ENCODE data around the gene DUSP2. TPM values are rescaled to one million over a fixed set of nuclear protein-coding genes. Genes with fewer than 3 reads are reported as not detected.

DUSP2 gene
- total and polyA plus RNA-seq, 10 of the 15 experiments (the other 5 are each of a cell fraction or from before 2014, with no cell fraction given), result 9.7 to 212 (median 57.2) TPM

DNA sequence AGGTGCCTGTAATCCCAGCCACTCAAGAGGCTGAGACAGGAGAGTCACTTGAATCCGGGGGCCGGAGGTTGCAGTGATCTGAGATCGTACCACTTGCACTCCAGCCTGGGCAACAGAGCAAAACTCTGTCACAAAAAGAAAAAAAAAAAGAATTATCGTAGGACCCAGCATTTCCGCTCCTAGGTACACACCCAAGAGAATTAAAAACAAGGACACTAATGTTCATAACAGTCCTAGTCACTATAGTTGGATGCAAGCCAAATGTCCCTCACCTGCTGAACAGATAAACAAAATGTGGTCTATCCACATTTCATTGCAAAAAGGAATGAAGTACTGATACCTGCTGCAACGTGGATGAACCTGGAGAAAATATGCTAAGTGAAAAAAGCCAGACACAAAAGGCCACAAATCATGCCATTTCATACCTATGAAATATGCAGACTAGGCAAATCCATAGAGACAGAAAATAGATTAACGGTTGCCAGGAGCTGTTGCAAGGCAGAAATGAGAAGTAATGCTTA is 50.1 kb downstream of the DUSP2 start:
- CTCF ChIA-PET, result no interaction called here
- Histone ChIP-seq H3K4me2 (ENCODE audit: control insufficient read depth, insufficient read depth) (no peak overlapping the region), H3K9me3 (replicated peaks; ENCODE audit: control insufficient read depth, insufficient read depth, low read length) (no peaks in the 10 kb centered on the region), H4K20me1 (ENCODE audit: control insufficient read depth, insufficient read depth) (no peaks in the 10 kb centered on the region), H3K27ac (ENCODE audit: control insufficient read depth, insufficient read depth) (no peak overlapping the region), H3K79me2 (ENCODE audit: control insufficient read depth, insufficient read depth, low read length) (no peaks in the 10 kb centered on the region), H3K4me3 (no peak overlapping the region), H3K36me3 (ENCODE audit: control insufficient read depth in 2 of 2, insufficient read depth in 2 of 2, low read length in 1 of 2) (no peaks in the 10 kb centered on the region), H3K9ac (ENCODE audit: control insufficient read depth, insufficient read depth, low read length) (no peak overlapping the region), H3K27me3 (replicated peaks in 1 of 2; ENCODE audit: control insufficient read depth in 2 of 2, insufficient read depth in 2 of 2, low read length in 1 of 2) (no peaks in the 10 kb centered on the region), H3K4me1 (ENCODE audit: control insufficient read depth, insufficient read depth, low read length) (no peaks in the 10 kb centered on the region), H2AFZ (ENCODE audit: control insufficient read depth, low read depth, low read length) (no peak overlapping the region)
- TF ChIP-seq DPF2 (IDR thresholded peaks at IDR 0.05) (no peak), POLR2AphosphoS5 (IDR thresholded peaks at IDR 0.05; ENCODE audit: low read length) (no peak), SREBF2 (IDR thresholded peaks at IDR 0.05; ENCODE audit: low read length) (no peak), CREM (IDR thresholded peaks at IDR 0.05; ENCODE audit: low read depth) (no peak), FOS (IDR thresholded peaks at IDR 0.05; ENCODE audit: borderline replicate concordance, extremely low read depth, insufficient read length) (no peak), CBFB (IDR thresholded peaks at IDR 0.05; ENCODE audit: low read depth) (no peak), BHLHE40 (IDR thresholded peaks at IDR 0.05; ENCODE audit: borderline replicate concordance in 1 of 2, low read depth in 2 of 2, low read length in 1 of 2) (no peak), TCF3 (IDR thresholded peaks at IDR 0.05; ENCODE audit: borderline replicate concordance, insufficient read depth, low read depth, low read length) (no peak)
- TF ChIP-seq, protein P1, sequence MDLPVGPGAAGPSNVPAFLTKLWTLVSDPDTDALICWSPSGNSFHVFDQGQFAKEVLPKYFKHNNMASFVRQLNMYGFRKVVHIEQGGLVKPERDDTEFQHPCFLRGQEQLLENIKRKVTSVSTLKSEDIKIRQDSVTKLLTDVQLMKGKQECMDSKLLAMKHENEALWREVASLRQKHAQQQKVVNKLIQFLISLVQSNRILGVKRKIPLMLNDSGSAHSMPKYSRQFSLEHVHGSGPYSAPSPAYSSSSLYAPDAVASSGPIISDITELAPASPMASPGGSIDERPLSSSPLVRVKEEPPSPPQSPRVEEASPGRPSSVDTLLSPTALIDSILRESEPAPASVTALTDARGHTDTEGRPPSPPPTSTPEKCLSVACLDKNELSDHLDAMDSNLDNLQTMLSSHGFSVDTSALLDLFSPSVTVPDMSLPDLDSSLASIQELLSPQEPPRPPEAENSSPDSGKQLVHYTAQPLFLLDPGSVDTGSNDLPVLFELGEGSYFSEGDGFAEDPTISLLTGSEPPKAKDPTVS (IDR thresholded peaks at IDR 0.05; ENCODE audit: low read depth, low read length), result no peak
- TF ChIP-seq, protein P2, sequence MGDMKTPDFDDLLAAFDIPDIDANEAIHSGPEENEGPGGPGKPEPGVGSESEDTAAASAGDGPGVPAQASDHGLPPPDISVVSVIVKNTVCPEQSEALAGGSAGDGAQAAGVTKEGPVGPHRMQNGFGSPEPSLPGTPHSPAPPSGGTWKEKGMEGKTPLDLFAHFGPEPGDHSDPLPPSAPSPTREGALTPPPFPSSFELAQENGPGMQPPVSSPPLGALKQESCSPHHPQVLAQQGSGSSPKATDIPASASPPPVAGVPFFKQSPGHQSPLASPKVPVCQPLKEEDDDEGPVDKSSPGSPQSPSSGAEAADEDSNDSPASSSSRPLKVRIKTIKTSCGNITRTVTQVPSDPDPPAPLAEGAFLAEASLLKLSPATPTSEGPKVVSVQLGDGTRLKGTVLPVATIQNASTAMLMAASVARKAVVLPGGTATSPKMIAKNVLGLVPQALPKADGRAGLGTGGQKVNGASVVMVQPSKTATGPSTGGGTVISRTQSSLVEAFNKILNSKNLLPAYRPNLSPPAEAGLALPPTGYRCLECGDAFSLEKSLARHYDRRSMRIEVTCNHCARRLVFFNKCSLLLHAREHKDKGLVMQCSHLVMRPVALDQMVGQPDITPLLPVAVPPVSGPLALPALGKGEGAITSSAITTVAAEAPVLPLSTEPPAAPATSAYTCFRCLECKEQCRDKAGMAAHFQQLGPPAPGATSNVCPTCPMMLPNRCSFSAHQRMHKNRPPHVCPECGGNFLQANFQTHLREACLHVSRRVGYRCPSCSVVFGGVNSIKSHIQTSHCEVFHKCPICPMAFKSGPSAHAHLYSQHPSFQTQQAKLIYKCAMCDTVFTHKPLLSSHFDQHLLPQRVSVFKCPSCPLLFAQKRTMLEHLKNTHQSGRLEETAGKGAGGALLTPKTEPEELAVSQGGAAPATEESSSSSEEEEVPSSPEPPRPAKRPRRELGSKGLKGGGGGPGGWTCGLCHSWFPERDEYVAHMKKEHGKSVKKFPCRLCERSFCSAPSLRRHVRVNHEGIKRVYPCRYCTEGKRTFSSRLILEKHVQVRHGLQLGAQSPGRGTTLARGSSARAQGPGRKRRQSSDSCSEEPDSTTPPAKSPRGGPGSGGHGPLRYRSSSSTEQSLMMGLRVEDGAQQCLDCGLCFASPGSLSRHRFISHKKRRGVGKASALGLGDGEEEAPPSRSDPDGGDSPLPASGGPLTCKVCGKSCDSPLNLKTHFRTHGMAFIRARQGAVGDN (IDR thresholded peaks at IDR 0.05), result no peak
- no TSS peak for BruUV-seq (replicated peaks)
- in situ Hi-C loops (cut with MboI), result no loop called here
- RAD21 ChIA-PET (ENCODE audit: unreplicated experiment), result no interaction called here
- SMC1A ChIA-PET (ENCODE audit: uncharacterized antibody, unreplicated experiment), result no interaction called here
- FAIRE-seq (no peak), DNase-seq (ENCODE audit: low read depth, low spot score) (no peak), ATAC-seq (no peak)
- POLR2A ChIA-PET, result no interaction called here
- intact Hi-C loops (cut with micrococcal nuclease; ENCODE audit: unreplicated experiment), result no loop called here
- WGBS (ENCODE audit: insufficient coverage, insufficient replicate concordance, low lambda C conversion rate, missing lambda C conversion rate), result 57% methylated on average over 7 of the region's 7 CpGs

Measured in GM12878 (cell line).